Osteoblast (primary cell): ENCODE measurements around the gene ITGB5. TPM values are rescaled to one million over a fixed set of nuclear protein-coding genes. Genes with fewer than 3 reads are reported as not detected.

Experiments used
- DNase-seq: peaks from one replicate; pipeline ENCODE4 v3.0.0; 2011; ENCODE audit warnings: low spot score, mixed read lengths; ENCODE audit not compliant: insufficient read length; ENCODE audit errors: missing footprints
- H2AFZ ChIP-seq: 2 replicates; pipeline ENCODE4 v1.6.0; 2011; ENCODE audit warnings: mild to moderate bottlenecking, low read length
- H3K27ac ChIP-seq: 2 replicates; pipeline ENCODE4 v1.5.1; 2011; ENCODE audit warnings: mild to moderate bottlenecking, low read depth, low read length, moderate library complexity
- H3K27me3 ChIP-seq: 2 replicates; pipeline ENCODE4 v1.6.0; 2012; ENCODE audit warnings: mild to moderate bottlenecking, control low read depth, inconsistent platforms, low read length, moderate library complexity; ENCODE audit not compliant: insufficient read depth
- H3K36me3 ChIP-seq: 2 replicates; pipeline ENCODE4 v1.5.1; 2011; ENCODE audit warnings: mild to moderate bottlenecking, low read length, control low read depth, moderate library complexity; ENCODE audit not compliant: insufficient read depth
- H3K4me1 ChIP-seq: 2 replicates; pipeline ENCODE4 v1.5.1; 2011; ENCODE audit warnings: mild to moderate bottlenecking, low read length, control low read depth, moderate library complexity; ENCODE audit not compliant: insufficient read depth
- H3K4me2 ChIP-seq: 2 replicates; pipeline ENCODE4 v1.6.0; 2011; ENCODE audit warnings: mild to moderate bottlenecking, low read length; ENCODE audit not compliant: insufficient read depth
- H3K4me3 ChIP-seq: fragments of 200-600 bp; sonication (generic); 3 replicates; pipeline ENCODE4 v1.5.1; 2012; ENCODE audit warnings: mild to moderate bottlenecking, low read length, inconsistent platforms; ENCODE audit not compliant: insufficient read depth
- H3K79me2 ChIP-seq: 2 replicates; pipeline ENCODE4 v1.6.0; 2012; ENCODE audit warnings: mild to moderate bottlenecking, low read length, control low read depth, inconsistent platforms; ENCODE audit not compliant: insufficient read depth
- H3K9me3 ChIP-seq: 2 replicates; pipeline ENCODE4 v1.5.1; 2011; ENCODE audit warnings: low read depth, low read length, control low read depth
- H4K20me1 ChIP-seq: 2 replicates; pipeline ENCODE4 v1.6.0; 2012; ENCODE audit warnings: mild to moderate bottlenecking, low read length, control low read depth; ENCODE audit not compliant: insufficient read depth
- total RNA-seq: library from RNA; depleted of rRNA; stranded (reverse); fragments of >200 nt; gene quantifications from 2 replicates; pipeline ENCODE4 v1.2.3, GENCODE V29; 2012
- TF ChIP-seq, protein P1 (sequence below): IDR thresholded peaks from 2 replicates; pipeline ENCODE4 v1.5.1; 2011; ENCODE audit warnings: mild to moderate bottlenecking, low read depth, low read length, moderate library complexity; ENCODE audit errors: extremely low read depth

Gene ITGB5
- total RNA-seq, 1 donor, result 433 TPM

DNA sequence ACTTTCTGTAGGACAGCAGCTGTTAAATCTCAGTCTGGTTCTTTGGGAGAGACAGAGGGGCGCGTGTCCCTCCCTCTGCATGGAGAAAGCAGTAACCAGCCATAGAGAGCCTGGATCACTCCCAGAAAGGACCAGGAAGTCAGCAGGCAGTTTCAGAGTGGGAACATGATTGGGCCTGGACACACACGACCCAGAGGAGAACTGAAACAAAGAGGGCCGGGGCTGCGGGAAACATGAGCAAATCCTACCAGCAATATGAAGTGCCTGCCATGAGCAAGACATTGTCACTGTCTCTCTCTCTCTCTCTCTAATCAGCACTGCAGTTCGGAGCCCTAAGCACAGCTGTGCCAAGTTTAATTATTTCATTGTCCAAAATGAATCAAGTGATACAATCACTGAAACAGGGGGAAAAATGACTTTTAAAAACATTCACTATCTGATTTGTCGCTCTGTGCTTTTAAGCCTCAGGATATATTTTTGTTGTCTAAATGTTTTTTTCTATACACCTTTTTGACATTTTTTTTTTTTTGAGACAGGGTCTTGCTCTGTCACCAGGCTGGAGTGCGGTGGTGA lies 29.8 kb upstream of the ITGB5 start:
- Histone ChIP-seq H3K36me3 (no peaks in the 10 kb centered on the region), H3K9me3 (no peaks in the 10 kb centered on the region), H3K27me3 (peaks cover 6% of the 10 kb centered on the region), H3K4me3 (no peak overlapping the region), H3K4me1 (no peaks in the 10 kb centered on the region), H4K20me1 (no peaks in the 10 kb centered on the region), H2AFZ (no peak overlapping the region), H3K4me2 (no peak overlapping the region), H3K27ac (no peak overlapping the region), H3K79me2 (no peaks in the 10 kb centered on the region)
- DNase-seq, result no peak
- TF ChIP-seq, protein P1, sequence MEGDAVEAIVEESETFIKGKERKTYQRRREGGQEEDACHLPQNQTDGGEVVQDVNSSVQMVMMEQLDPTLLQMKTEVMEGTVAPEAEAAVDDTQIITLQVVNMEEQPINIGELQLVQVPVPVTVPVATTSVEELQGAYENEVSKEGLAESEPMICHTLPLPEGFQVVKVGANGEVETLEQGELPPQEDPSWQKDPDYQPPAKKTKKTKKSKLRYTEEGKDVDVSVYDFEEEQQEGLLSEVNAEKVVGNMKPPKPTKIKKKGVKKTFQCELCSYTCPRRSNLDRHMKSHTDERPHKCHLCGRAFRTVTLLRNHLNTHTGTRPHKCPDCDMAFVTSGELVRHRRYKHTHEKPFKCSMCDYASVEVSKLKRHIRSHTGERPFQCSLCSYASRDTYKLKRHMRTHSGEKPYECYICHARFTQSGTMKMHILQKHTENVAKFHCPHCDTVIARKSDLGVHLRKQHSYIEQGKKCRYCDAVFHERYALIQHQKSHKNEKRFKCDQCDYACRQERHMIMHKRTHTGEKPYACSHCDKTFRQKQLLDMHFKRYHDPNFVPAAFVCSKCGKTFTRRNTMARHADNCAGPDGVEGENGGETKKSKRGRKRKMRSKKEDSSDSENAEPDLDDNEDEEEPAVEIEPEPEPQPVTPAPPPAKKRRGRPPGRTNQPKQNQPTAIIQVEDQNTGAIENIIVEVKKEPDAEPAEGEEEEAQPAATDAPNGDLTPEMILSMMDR, result no peak

DNA sequence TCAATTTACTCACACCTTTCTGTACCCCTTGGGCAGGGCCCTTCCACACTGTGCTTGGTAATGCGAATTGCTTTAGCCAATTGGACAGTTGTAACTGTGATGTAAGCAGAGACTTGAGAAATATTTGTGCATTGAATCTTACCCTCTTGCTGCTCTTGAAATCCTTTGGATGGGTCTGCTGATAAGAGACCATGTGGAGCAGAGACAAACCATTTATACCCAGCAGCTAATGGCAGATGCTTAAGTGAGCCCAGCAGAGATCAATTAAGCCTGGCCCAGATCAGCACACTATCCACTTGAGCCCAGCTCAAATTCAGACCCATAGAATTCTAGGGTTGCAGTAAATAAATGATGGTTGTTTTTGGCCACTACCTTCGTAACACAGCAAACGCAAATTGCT lies 28.1 kb upstream of the ITGB5 start:
- Histone ChIP-seq H3K79me2 (no peaks in the 10 kb centered on the region), H3K9me3 (no peaks in the 10 kb centered on the region), H3K4me1 (no peaks in the 10 kb centered on the region), H3K36me3 (no peaks in the 10 kb centered on the region), H3K4me2 (no peak overlapping the region), H2AFZ (no peak overlapping the region), H3K27ac (no peak overlapping the region), H3K4me3 (no peak overlapping the region), H3K27me3 (peaks cover 7% of the 10 kb centered on the region), H4K20me1 (no peaks in the 10 kb centered on the region)
- DNase-seq, result no peak
- TF ChIP-seq, protein P1, result no peak

DNA sequence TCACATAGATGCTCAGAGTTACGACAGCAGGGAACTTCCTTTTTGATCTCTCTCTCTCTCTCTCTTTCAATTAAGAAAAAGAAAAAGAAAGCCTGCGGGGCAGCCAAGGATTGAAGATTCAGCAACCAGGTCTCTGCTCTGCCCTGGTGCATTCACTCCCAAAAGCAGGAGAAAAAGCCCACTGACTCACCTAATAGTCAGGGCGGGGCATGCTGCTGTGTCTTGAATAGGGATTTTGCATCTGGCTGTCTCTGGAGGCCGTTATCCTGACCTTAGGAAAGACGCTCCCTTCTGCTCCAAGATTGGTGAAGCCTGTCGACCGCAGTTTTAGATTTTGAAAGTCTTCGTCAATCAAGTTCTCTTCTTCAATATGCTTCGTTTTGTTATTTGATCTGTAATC lies 20.8 kb upstream of the ITGB5 start:
- Histone ChIP-seq H3K36me3 (no peaks in the 10 kb centered on the region), H2AFZ (no peak overlapping the region), H3K27ac (no peak overlapping the region), H3K27me3 (peaks cover 18% of the 10 kb centered on the region), H3K9me3 (no peaks in the 10 kb centered on the region), H3K4me2 (no peak overlapping the region), H3K4me3 (no peak overlapping the region), H4K20me1 (no peaks in the 10 kb centered on the region), H3K79me2 (no peaks in the 10 kb centered on the region), H3K4me1 (no peaks in the 10 kb centered on the region)
- TF ChIP-seq, protein P1, result no peak
- DNase-seq, result no peak

DNA sequence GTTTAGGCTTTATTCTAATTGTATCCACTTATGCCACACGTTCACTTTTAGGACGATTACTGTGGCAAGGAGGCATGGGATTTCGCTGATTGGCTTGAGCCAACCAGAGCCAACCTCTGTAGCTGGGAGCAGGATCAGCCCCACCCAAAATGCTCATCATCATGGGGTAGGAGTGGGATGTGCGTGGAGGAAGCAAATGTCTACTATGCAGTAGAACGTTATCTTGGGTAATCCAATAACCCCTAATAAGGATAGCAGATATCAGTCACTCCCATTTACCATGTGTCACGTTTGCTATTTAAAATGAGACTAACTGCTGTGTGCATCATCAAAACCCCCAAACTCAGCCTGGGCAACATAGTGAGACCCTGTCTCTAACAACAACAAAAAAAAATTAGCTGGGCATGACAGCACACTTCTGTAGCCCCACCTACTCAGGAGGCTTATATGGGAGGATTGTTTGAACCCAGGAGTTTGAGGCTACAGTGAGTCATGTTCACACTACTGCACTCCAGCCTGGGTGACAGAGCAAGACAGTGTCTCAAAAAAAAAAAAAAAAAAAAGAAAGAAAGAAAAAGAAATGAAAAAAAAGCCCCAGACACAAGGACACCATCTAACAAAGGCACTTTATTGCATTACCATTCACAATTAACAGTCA lies 17.8 kb upstream of the ITGB5 start:
- peaks cover 11% of the 10 kb centered on the region for H3K27me3 ChIP-seq
- no peak overlapping the region for H3K4me3 ChIP-seq
- H3K4me1 ChIP-seq, result peaks cover 5% of the 10 kb centered on the region
- DNase-seq, result no peak
- no peaks in the 10 kb centered on the region for H3K9me3 ChIP-seq
- TF ChIP-seq, protein P1, result no peak
- peaks cover under 1% of the 10 kb centered on the region for H3K79me2 ChIP-seq
- no peak overlapping the region for H2AFZ ChIP-seq
- no peaks in the 10 kb centered on the region for H3K36me3 ChIP-seq
- H4K20me1 ChIP-seq, result no peaks in the 10 kb centered on the region
- no peak overlapping the region for H3K4me2 ChIP-seq
- H3K27ac ChIP-seq, result no peak overlapping the region
